Anterior cingulate cortex (tissue), 58 donors: ENCODE data around the gene LAMA3.
A peak's percentile ranks its signal among the peaks of the same experiment; 100 is the strongest.

Experiments
- DNase-seq, 58 donors: peaks; one replicate each; lab custom pipeline; 2025; lab: John Stamatoyannopoulos, UW

The LAMA3 gene

DNA sequence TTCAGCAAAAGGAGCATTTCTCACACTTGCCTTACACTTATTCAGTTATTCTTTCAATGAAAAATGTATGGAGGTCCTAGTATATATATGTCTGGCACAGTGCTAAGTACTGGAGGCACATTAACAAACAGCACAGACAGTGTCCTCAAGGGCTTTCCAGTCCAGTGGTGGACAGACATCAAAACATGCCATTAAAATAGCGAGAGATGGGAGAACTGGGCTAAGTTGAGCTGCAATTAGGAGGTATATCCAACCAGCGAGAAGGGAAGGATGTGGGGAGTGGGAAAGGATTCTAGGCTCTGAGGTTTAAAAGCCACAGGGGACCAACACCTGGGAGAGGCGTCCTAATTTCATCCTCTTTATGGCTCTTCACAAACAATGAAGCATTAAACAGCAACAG lies 197.8 kb downstream of the LAMA3 start:
- no peak for DNase-seq

DNA sequence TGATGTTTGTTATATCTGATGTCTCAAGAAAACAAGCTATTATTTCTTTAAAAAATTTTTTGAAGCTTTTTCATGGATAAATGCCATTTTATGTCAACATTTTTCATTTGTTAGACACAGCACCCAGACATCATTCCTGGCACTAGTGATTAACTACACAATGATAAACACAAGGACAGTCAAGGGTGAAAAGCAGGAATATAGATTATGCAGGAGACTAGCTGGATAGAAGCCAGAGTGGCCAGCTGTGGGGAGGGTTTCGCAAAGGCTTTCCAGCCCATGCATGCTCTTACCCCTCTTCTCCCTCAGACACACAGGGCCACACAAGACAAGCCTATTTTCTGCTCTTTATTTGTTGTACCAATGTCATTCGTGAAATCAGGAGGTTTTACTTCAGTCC lies 198.2 kb downstream of the LAMA3 start:
- DNase-seq = no peak

DNA sequence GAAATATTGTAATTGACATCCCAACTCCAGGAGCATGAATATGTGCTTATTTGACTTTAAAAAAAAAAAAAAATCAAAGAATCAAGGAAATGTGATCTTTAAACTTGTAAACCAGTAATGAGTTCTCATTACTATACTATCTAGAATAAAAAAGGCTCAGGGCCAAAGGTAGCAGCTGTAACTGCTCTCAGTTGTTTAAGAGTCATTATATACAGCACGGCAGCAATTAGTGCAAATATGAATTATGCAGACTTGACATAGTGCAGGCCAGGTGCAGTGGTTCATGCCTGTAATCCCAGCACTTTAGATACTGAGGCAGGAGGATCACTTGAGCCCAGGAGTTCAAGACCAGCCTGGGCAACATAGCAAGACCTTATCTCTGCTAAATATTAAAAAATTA lies 199.6 kb downstream of the LAMA3 start:
- no peak for DNase-seq

DNA sequence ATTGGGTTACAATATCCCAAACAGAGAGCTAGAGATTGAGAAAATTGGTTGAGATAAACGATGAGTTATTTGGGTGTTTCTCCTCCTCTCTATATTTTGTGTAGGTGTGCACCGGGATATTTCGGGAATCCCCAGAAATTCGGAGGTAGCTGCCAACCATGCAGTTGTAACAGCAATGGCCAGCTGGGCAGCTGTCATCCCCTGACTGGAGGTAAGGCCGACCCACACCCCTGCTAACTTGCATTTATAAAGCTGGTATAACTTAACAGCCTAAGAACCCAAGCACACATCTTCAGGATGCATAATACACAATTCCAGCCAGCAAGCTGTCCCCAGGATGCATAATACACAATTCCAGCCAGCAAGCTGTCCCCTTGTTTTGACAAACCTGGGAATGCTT lies 200.7 kb downstream of the LAMA3 start:
- DNase-seq = no peak

DNA sequence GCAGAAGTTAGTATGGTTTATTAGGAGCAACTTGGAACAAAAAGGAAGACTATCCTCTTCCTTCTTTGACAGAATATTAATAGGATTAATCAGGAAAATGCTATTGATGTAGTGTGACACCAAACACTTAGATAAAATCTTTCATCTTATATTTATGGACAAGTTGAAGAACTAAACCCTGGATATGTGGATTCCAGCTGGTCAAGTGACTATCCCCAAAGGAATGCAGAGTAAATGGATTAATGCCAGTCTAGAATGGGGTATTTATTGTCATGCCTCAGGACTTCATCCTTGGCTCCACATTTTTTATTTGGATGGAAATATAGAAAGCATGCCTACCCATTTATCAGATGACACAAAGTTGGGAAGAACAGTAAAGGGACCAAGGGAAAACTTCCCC lies 201.3 kb downstream of the LAMA3 start:
- no peak for DNase-seq

DNA sequence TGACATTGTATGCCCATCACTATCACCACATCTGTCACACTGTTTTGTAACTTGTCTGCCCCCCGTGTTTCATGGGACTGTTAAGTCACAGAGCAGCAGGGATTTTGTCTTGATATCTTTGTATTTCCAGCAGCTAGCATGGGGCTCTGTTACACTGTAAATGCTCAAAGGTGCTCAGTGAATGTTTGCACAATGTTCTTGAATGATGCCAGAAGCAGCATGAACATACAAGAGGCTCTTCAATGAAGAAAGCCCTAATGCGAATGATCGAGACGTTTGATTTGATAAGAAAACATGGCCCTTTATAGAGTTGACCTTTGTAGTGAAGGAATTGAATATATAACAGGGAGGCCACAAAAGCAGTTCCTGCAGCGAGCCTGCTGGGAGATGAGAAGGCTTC lies 204.4 kb downstream of the LAMA3 start:
- DNase-seq = no peak

DNA sequence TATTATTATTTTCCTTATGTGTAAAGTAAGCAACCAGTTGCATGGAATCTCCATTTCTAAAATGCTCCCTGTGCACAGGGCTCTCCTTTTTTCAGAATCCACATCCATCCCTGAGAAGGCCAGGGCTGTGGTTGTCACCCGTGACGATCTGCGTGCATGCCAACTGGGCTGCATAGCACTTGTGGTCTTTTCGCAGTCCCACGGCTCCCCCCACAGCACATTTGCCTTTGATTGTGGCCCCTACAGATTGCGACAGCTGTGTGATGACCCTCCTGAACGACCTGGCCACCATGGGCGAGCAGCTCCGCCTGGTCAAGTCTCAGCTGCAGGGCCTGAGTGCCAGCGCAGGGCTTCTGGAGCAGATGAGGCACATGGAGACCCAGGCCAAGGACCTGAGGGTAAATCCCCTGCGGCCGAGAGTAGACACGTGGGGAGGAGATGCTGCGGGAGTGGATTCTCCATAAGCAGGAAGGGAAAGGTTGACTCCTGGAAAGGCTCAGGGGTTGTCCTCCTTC lies 205.5 kb downstream of the LAMA3 start:
- no peak for DNase-seq

DNA sequence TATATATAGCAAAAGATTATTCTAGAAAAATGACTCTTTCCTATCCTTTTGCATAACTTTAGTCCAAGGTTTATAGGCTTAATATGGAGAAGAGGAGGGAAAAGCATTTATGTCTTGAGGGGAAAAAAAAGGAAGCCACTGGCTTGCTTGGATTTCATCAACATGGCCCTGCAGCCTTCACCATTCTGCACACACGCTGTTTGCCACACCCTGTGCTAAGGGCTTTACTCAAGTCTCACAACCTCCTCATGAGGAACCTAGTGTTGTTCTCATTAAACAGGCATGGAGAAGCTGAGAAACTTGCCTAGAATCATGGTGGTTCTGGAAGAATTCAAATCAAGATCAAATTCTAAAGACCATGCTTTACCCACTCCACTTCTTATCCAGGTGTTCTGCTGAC lies 208.0 kb downstream of the LAMA3 start:
- no peak for DNase-seq

DNA sequence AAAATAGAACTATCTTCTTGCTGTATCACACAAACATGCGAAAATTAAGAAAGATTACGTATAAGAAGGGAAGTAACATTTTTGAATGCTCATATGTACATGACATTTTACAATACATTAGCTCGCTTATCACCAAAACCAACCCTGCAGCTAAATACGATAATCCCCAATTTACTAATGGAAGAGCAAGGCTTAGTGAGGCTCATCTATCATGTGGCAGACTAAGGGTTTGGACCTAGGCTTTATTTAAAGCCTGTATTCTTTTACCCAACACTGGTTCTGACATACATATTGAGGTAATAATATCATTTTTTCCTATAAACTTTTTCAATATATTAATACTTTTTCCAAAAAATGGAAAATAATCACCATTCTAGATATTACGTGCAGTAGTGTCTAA lies 208.5 kb downstream of the LAMA3 start:
- DNase-seq = no peak

DNA sequence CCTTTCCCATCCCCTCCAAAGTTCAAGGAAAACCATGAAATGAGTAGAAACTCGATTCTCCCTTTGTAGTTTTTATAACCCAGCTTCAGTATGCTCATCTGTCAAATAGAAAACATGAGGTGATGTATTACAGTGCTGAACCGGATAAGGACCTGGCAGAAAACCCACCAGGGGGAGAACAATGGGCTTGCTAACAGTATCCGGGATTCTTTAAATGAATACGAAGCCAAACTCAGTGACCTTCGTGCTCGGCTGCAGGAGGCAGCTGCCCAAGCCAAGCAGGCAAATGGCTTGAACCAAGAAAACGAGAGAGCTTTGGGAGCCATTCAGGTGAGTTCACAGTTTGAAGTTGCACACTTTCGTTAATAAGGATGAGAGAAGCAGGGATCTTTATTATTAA lies 211.7 kb downstream of the LAMA3 start:
- no peak for DNase-seq

DNA sequence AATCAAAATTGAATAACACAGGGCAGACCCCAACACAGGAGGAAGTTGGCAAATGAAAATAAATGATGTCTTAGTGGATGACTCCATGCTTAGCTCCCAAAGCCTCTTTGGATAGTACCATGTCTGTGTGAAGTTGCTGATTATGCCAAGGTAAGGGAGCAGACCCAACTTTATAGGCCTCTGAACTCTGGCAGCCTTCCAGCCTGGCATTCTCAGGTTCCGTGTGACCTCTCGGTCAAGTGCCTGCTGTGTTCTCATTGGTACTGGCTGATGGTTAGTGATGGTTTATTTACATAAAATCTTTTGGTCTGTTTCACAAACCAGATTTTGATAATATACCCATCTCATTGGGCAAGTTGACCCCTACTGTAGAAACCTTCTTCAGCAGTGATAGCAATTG lies 213.1 kb downstream of the LAMA3 start:
- DNase-seq = no peak

DNA sequence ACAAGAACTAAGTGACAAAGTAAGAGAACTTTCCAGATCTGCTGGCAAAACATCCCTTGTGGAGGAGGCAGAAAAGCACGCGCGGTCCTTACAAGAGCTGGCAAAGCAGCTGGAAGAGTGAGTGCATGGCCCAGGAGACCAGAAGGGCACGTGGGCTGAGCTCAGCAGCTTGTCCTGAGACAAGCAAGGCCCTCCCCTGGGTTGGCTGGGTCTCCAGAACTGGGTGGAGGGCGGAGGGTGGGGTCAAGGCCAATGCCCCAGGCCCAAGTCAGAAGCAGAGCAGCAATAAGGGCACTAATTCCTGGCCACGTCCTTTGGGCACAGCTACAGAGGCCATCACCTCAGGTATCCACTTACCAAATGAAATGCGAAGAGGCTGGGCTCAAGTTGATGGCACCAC lies 214.7 kb downstream of the LAMA3 start:
- no peak for DNase-seq

DNA sequence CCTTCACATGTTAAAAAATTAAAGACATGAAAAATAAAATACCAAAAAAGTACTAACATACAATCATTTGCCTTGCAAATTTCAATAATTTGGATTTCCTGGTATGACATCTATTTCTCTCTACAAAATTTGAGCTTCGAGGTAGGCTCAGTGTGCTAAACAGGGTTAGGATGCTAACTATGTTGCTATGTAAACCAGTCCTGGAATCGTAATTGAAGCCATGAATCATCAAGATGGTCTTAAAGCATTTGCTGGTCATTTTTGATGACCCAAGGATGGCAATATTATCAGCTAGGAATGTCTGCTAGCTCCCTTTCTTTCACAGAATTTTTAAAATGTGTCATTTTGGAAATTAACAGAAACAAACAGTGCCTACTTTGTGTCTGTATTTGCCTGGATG lies 217.4 kb downstream of the LAMA3 start:
- no peak for DNase-seq

DNA sequence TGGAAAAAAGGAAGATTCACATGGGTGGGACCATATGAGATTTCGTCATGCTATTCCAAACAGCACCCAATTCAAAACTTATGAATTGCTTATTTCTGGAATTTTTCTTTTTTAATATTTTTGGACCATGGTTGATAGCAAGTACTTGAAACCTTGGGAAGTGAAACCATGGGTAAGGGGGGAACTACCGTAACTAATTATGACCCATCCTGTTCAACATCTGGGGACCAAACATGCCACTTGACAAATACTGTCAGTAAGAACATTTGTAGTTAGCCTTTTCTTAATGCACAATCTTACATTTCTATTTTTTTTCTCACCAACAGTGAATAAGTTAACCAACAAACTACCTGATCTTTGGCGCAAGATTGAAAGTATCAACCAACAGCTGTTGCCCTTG lies 219.6 kb downstream of the LAMA3 start:
- DNase-seq = no peak

DNA sequence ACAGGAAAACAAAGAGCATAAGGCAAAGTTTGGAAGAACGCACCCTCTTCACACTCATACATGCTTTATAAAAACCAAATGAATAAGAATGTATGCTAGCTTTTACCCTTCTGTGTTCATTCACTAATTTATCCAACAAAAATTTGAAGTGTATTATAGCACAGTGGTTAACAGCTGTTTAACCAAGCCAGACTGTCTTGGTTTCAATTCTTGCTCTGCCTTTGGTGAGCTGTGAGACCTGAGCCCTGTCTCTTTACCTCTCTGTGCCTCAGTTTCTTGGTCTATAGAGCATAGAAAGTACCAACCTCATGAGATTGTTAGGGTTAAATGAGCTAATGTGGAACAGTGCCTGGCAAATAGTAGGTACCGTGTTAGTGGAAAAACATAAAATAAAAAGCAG lies 220.8 kb downstream of the LAMA3 start:
- no peak for DNase-seq

DNA sequence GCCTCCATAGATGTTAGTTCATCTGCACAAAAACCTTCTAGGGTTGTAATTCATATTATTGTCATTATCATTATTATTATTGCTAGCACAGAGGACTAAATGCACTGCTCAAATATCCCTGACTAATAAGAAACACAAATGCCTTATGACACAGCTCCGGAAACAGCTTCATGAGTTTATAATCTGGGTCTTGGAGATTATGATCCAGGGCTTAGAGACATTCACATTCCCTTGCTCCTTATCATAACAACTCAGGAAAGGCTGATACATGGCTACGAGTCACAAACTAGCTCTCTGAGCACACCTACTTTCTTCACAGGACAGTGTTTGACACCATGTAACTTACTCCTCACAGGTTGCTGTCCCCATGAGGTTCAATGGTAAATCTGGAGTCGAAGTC lies 223.1 kb downstream of the LAMA3 start:
- no peak for DNase-seq

DNA sequence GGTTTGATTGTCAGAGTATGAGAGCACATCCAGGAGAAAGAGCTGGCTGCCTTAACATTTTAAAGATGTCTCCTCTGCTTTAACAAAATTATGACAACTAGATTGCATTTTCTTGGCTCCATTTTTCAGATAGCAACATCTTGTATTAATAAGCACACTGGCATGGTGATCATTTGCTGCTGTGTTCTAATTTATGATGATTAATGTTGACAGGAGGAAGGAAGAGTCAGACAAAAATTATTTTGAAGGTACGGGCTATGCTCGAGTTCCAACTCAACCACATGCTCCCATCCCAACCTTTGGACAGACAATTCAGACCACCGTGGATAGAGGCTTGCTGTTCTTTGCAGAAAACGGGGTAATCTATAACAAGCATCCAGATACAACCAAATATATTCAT lies 227.1 kb downstream of the LAMA3 start:
- DNase-seq = no peak

DNA sequence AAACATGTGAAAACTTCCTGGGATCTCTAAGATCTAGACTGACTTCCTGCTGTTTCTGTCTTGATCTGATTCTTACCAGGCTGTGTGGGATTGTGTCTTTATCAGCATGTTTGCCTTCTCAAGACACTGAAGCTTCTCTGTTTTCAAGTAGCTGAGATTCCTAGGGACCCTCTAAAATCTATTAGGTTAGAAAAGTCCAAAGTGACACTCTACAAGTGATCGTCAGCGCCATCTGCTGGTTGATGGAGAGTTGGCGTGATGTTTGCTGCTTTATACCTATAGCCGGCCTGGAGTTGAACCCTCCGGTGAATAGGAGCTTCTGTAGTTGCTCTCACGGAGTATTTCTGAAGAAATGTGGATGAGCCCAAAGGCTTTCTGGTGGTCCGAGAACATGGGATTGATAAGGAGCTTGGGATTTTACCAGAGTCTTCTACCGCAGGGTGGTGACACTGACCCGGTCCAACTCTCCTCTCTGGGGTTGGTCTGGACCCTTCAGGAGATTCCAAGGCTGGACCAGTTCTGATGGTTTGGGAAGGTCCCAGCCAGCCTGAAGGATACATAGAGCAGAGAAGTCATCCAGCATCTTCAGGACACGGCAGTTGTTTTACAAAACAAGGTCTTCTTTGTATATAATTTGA lies 229.3 kb downstream of the LAMA3 start:
- DNase-seq = peak in 44 of 58 donors; percentile 3 to 71 (median 26)

DNA sequence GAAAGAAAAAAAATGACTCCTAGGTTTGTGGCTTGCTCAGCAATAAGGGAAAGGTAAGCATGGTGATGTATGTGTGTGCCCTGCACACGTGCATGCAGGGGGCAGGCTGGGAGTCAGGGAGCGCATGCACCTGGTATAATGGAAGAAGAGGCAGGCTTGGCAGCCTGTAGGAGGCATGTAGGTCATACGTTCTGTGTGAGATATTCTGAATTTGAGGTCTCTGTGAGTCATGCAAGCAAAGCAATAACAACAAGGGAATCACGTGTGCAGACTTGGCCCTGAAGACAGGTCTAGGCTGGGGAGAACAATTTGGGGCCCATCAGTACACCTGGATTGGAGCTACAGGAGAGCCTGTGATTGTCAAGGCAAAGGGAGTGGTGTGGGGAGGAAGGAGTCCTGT lies 230.8 kb downstream of the LAMA3 start:
- DNase-seq = no peak

DNA sequence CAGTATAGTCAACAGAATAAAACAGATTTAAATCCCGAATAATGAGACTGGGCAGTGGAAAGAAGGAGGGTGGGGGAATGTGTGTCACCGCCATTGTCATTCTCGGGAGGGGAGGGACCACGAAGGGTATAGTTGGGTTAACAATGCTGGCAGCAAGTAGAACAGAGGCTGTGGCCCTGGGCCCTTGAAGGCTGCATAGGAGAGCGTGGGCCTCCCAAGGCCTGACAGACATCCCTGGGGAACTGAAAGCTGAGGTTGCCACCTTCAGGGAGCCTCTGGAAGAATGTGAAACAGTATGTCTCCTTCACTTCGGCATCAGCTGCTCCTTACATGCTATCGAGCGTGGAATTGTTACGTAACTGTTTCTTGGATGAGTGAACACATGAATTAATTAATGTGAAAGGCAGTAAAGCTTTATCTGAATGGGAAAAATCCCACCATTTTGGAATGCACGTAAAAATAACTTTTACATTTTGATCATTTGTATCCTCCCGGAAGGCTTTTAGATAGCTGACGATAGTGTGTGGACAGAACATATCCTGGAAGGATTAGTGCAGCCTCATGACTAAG lies 232.5 kb downstream of the LAMA3 start:
- no peak for DNase-seq

DNA sequence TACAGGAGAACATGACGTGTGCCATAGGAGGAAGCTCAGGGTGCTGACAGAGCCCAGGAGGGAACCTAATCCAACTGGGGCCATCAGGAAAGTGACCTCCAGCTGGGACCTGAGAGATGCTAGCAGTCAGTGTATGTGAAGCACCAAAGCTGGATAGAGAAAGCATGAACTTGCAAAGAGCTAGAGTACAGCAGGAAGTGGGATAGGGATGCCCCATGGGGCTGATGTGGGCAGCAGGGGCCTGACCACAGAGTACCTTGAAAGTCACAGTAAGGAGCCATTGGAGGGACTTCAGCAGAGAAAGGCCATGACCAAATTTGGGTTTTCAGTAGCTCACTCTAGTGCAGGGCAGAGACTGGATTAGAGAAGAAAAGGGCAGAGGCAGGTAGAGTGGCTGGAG lies 233.7 kb downstream of the LAMA3 start:
- DNase-seq = no peak

DNA sequence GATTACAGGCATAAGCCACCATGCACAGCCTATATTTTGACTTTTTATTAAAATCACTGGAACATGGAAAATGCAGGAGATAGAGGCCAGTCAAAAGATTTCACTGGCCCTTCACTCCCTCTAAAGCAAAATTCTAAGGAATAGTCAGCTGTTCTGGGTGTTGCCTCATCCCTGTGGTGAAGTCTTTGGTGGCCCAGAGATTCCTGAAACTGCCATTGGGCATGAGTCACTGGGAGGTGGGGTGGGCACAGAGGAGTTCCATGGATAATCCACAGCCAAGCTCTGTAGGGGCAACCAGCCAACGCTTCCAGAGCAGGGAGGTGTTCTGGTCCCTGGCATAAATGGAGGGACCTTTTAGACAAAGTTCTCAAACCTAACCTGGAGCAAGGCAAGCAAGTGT lies 235.6 kb downstream of the LAMA3 start:
- DNase-seq = peak in 1 of 58 donors; percentile 6

DNA sequence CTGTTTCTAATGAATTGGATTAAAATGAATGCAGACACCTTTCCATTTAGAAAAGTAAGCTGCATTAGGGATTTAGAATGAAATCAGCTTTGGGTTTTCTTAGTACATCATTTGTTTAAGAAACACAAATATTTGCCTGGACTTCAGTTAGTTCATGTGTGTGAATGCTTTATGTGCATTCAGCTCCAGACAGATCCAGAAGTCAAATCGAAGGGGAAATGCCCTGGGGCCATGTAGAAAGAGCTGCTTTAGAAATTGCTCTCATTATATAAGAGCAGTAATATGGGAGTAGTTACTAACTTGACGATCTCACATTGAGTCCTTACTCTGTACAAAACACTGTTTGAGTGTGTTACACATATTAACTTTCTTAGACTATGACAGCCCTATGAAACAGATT lies 237.3 kb downstream of the LAMA3 start:
- DNase-seq = no peak
